ENCODE measurements around the gene SLC25A39.
"Not testable (repeated sequence)": the region's sequence is repeated elsewhere in the genome, so short reads cannot be mapped to it uniquely, and the experiment has no call there.

SLC25A39 gene, protein sequence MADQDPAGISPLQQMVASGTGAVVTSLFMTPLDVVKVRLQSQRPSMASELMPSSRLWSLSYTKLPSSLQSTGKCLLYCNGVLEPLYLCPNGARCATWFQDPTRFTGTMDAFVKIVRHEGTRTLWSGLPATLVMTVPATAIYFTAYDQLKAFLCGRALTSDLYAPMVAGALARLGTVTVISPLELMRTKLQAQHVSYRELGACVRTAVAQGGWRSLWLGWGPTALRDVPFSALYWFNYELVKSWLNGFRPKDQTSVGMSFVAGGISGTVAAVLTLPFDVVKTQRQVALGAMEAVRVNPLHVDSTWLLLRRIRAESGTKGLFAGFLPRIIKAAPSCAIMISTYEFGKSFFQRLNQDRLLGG

DNA sequence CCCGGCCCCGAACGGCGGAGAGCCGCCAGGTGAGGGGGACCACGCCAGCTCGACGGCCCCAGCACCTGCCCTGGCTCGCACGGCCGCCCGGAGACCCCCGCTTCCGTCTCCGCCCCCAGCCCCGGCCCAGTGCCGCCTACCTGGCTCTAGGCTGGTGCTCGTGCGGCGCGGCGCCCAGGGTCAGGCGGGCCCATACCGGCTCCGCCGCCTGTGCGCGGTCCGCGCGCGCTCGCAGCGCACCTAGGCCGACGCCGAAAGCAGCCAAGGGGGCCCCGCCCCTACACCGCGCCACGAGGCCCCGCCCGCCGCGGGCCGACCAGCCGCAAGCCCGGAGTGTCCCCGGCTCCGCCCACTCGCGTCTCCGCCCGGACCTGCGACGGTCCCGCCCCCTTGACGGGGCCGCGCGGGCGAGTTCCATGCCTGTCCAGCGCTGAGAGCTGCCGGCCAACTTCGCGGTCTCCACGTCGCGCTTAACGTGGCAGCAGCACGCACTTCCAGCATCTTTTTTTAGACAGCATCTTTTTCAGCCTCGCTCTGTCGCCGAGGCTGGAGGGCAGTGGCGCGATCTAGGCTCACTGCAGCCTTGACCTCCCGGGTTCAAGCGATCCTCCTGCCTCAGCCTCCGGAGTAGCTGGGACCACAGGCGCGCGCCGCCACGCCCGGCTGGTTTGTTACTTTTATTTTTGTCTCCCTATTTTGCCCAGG is at the start of gene SLC25A39:
SLC25A39 (minus strand) TSS at position 253 of the 705 bp plus-strand sequence. CDS start 1,261 bp downstream, outside the sequence.
- DNase-seq (ENCODE audit: low read depth, low spot score), result peak; percentile 98

DNA sequence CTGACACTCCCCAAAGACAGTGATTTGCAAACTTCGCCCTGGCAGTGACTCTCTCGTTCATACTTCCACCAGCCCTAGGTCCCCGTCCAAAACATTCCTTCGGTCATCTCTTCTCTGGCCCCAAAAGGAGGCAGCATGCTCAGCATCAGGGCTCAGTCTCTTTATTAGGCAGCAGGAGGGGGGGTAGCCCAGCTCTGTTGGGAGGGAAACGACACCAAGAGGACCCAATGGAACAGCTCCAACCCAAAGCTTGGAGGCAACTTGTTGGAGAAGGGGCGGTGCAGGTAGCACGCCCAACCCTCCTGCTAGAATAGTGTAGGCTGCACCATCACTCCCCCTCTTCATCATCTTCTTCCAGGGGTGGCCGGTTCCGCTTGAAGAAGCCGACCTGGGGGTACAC is 47.4 kb upstream of the SLC25A39 start:
- DNase-seq (ENCODE audit: low read depth, low spot score), result no peak

DNA sequence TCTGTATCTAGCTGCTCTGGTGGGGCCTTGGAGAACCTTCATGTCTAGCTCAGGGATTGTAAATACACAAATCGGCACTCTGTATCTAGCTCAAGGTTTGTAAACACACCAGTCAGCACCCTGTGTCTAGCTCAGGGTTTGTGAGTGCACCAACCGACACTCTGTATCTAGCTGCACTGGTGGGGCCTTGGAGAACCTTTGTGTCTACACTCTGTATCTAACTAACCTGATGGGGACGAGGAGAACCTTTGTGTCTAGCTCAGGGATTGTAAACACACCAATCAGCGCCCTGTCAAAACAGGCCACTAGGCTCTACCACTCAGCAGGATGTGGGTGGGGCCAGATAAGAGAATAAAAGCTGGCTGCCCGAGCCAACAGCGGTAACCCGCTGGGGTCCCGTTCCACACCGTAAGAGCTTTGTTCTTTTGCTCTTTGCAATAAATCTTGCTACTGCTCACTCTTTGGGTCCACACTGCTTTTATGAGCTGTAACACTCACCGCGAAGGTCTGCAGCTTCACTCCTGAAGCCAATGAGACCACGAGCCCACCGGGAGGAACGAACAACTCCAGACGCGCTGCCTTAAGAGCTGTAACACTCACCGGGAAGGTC is 44.9 kb upstream of the SLC25A39 start:
- not testable (repeated sequence) for DNase-seq (ENCODE audit: low read depth, low spot score)

DNA sequence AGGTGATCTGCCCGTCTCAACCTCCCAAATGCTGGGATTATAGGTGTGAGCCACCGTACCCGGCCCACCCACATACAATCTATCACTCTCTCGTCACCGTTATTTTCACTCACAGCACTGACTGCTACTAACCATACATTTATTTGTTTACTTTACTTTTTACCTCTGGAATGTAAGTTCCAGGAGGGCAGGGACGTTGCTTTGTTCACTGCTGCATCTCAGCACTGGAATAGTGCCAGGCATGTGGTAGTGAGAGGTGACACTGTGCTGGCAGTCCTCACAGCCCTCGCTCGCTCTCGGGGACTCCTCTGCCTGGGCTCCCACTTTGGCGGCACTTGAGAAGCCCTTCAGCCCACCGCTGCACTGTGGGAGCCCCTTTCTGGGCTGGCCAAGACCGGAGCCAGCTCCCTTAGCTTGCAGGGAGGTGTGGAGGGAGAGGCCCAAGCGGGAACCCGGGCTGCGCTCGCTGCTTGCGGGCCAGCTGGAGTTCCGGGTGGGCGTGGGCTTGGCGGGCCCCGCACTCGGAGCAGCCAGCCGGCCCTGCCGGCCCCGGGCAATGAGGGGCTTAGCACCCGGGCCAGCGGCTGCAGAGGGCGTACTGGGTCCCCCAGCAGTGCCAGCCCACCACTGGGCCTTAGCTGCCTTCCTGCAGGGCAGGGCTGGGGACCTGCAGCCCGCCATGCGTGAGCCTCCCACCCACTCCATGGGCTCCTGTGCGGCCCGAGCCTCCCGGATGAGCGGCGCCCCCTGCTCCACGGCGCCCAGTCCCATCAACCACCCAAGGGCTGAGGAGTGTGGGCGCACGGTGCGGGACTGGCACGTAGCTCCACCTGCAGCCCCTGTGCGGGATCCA is 44.0 kb upstream of the SLC25A39 start:
- DNase-seq (ENCODE audit: low read depth, low spot score), result not testable (repeated sequence)

DNA sequence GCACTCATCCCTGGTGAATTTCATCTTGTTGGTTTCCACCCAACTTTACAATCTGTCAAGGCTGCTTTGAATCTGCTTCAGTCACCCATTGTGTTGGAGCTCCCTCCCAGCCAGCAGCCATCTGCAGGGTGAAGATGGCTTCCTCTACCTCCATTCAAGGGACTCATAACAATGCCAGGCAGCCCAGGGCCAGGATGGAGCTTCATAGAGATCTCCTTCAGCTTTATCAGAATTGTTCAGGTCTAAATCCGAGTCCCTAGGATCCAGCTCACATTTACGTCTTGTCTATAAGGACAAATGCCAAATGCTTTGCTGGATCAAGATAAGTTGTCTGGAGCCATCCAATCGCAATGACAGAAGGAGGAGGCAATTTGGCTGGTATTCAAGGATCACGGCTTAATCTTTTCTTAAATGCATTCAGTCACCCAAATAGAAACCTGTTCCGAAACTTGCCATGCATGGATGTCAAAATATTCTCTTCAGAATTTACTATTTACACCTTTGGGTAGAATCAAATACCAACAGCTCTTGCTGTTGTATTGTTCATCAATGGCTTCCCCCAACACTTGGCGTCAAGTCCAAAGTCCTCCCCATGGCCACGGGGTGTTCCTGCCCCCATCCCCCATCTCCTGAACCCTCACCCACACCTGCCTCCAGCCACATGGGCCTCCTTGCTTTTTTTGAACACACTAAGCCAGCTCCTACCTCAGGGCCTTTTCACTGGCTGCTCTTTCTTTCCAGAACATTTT is 42.8 kb upstream of the SLC25A39 start:
- no peak for DNase-seq (ENCODE audit: low read depth, low spot score)

DNA sequence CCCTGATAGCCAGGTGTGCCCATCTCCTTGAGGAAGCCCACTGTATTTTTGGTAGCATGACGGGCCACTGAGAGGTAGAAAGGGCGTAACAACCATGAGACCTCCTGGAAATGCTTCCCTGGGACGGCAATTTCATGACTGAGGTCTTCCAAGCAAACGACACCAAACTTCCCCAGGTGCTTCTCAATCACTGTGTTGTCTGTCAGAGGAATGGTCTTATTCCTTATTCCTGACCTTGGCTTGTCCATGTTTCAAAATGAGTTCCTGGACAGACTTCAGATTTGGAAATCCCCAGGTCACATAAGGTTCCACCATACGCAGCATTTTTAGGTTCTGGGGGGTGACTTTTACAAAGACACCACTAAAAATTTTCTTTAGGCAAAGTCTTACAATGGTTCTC is 40.4 kb upstream of the SLC25A39 start:
- not testable (repeated sequence) for DNase-seq (ENCODE audit: low read depth, low spot score)

DNA sequence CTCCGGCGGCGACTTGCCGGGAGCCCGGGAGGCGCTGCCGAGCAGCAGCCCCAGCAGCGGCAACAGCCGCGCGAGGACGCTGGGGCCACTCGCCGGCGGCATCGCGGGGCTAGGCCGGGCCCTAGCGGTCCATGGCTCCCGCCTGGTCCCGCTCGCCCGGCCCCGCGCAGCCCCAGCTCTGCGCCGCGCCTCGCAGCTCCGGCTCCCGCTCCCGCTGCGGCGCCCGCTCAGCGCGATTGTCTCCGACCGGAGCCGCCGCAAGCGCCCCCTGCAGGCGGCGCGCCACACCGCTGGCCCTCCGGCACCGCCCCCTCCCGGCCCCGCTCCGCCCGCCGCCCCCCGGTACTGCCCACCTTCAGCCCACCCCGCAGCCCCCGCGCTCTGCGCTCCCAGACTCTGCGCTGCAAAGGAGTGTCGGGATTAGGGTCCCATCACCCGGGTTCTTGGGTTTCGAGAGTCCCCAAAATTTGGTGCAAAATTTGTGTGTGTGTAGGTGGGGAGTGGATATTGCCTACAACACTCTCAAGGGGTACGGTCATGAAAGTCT is 39.1 kb upstream of the SLC25A39 start, which contains the start of gene FAM171A2:
FAM171A2 (minus strand) TSS at position 241 of the 547 bp plus-strand sequence; CDS start at position 102, 139 bp downstream.
- DNase-seq (ENCODE audit: low read depth, low spot score), result peak; percentile 88

DNA sequence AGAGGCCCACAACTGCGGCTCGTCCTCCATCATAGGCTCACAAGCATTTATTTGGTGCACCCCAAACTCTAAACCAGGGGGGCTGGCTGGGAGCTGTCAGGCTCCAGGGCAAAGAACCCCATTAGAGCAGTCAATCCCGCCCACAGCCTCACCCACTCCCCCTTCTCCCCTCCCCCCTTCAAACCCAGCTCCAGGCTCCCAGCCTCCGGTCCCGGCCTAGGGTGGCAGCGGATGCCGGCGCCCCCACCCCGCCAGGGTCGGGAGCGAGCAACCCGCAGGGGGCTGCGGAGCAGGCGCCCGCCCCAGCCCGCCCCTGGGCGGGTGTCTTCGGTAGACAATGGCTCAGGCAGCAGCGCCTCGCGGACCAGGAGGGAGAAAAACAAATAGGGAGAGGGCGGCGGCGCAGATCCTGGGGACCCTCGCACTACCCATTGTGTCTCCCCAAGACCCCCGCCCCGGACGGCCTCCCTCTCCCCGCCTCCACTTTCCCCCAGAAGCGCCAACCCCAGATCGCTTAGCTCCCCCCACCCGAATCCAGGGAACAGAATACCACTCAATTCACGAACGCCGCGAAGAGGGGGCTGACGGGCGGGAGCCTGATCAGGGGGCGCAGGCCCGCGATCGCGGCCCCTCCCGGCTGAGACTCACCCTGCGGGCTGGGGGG is 38.5 kb upstream of the SLC25A39 start:
- DNase-seq (ENCODE audit: low read depth, low spot score), result peak; percentile 41

DNA sequence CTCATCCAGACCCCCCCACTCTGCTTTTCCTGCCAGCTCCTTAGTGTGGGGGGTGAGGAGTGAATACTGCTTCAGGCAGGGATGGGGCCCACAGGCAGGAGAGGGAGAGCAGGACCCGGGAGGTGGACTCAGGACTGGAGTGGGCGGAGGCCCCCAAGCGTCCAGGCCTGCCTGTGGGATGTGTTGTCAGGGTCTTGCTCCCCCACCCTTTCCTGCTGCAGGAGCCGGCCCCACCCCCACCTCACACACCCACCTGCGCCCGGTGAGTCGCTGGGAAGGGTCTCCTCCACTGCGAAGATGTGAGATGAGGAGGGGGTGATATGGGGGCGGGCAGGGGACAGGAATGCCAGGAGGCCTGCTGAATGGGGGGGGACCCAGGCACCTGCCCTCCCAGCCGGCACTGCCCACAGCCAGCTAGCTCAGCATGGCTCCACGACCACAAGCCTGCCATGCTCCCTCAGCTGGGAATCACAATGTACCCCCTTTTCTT is 37.9 kb upstream of the SLC25A39 start:
- no peak for DNase-seq (ENCODE audit: low read depth, low spot score)

DNA sequence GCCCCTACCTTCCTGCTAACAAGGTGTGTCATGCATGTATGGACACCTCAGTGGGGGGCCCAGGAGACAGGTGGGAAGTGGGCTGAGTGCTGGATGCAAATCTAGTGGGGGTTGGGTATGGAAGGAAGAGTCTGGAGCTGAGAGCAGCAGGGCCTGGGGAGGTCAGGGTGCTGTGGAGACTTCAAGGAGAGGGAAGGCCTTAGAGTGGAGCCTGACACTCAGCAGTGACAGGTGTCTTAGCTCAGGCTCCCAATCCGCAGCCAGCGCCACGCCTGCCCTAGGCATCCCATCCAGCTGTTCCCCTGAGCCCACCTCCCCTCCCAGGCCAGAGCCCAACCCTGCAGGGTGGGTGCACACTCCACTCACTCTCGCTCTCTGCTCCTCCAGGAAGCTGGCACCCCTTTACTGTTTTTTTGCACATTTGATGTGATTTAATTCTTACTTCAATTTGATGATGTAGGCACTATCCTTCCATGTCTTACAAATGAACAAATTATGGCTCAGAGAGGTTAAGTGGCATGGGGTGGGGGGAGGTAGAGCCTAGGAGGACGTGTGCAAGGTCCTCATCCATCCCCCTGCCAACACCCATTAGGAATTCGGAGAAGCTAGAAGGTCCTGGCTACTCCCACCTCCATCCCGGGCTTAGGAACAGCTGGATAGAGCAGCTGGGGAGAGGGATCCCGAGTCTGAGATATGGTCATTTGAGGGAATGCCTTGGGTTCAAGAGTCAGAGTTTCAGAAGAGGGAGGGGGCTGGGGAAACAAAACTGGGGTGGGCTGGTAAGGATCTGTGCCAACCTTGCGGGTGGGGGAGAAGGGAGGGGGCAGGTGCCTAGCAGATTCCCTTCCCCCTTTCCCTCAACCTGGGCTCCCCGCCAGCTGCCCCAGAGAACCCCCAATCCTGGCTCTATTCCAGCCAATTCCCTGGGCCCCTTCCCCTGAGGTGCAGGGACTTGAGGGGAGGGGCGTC is 37.0 kb upstream of the SLC25A39 start:
- no peak for DNase-seq (ENCODE audit: low read depth, low spot score)

DNA sequence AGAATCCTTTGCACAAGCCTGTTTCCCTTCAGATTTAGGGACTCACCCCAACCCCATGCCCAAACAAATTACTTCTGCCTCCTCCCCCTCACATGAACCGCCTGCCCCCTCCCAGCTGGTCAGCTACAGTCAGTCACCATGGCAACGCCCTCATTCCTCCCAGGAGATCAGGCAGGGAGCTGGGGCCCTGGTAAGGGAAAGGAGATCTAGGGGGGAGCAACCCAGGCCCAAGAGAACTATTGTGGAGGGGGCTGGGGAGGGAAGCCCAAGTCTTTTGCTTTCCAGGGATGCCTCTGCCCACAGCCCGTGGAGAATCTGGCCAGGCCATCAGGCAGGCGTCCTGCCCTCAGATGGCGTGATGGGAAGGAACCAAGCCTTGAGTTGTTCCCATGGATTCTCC is 36.2 kb upstream of the SLC25A39 start:
- DNase-seq (ENCODE audit: low read depth, low spot score), result peak; percentile 62

DNA sequence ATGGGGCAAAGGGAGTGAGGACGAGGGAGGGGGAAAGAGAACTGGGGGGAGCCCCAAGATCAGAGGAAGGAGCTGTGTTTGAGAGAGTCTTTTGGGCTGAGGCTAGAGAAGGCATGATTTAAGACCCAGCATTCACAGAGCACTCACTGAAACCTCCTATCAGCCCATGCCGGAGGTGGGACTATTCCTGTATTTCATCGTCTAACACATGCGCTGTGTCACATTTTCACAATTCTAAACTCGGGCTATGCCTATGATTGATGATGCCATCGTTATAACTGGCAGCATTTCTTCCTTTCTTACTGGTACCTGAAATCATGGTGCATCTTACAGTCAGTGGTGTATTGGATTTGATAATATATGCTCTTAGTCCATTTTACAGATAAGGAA is 35.5 kb upstream of the SLC25A39 start:
- no peak for DNase-seq (ENCODE audit: low read depth, low spot score)

DNA sequence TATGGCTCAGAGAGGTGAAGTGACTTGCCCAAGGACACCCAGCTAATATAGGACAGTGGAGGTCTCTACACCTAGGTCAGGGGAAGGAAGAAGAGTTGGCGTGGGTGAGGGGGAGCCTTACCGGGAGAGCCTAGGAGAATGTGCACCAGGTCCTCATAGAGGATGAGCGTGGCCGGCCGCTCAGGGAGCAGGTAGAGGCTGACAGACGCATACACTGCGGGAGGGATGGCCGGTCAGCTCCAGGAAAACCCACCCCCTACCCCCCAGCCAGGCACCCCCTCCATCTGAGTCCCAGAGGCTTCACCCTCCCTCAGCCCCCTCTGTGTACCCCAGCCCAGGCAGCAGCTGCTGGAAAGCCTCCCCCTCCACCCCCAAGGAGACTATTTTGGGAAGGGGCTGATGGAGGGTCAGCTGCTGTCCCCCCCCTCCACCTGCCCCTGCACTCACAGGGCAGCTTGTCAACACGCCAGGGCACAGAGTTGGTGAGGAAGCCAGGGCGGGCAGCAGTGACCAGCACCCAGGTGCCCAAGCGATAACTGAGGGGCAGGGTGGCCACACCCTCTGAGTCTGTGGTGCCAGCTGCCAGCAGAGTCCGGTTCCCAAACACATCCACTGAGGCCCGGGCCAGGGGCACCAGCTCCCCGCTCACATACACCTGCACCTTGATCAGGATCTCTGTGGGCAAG is 35.0 kb upstream of the SLC25A39 start:
- DNase-seq (ENCODE audit: low read depth, low spot score), result no peak

DNA sequence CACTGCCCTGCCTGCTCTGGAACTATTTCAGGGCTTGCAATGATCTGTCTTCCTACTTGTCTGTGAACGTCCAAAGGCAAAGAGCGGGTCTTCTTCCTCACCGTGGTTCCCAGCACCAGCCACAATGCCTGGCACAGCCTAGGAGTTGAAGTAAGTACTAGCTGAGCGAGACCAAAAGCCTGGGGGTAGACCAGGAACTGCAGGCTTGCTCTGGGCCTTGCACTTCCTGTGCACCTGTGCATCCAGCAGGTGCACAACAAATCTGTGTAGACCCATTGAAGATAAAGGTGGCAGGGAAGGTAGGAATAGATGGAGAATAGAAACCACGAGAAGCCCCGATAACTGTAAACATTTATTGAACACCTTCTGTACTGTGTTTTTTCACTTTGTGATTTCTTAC is 34.4 kb upstream of the SLC25A39 start:
- DNase-seq (ENCODE audit: low read depth, low spot score), result no peak

DNA sequence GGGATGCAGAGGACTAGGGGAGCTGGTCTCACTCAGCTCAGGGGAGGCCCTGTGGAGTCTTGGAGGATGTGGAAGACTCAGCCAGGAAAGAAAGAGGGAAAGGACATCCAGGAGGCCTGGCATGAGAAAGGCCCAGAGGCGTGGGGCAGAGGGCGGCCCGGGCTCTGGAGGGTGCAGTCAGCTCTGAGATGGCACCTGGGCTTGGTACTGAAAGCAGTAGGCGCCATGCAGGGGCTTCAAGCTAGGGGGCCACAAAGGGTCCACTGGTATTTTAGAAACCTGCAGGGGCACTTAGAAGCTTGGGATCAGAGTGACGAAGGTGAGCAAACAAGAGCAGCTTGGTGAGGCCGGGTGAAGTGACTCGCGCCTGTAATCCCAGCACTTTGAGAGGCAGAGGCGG is 33.4 kb upstream of the SLC25A39 start:
- DNase-seq (ENCODE audit: low read depth, low spot score), result no peak

DNA sequence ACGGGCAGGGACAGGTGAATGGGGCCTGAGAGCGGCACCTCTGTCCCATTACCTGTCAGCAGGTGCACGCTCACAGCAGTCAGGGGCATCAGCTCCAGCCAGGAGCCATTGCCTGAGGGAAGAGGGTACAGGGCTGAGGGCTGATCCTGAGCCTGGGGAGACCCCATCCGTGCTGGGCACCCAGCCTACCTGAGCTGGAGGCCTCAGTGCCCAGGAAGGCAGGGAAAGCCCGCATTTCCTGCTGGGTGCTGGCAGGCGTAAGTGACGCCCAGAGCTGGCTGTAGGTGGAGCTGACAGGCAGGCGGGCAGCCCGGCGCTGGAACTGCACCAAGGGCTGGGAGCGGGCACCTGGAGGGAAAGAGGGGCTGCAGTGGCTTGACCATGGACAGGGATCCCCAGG is 31.6 kb upstream of the SLC25A39 start:
- no peak for DNase-seq (ENCODE audit: low read depth, low spot score)

DNA sequence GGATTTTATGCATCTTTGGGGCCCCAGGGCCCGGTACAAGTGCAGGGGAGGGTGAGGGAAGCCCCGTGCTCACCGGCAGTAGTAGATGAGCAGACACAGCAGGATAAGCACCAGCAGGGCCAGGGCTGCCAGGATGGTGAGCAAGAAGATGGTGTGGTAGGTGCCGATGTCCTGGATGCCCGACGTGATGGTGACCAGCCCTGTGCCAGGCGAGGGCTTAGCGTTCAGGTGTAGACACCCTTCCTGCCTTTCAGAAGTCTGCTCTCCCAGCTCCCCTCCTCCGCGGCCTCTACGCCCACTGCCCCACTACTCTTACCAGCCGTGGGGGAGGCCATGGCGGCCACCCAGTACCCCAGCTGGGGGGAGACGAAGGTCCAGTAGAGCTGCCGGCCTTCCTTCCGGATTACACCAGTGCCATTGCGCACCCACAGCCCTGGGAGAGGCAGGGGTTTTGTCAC is 31.0 kb upstream of the SLC25A39 start:
- no peak for DNase-seq (ENCODE audit: low read depth, low spot score)

All from astrocyte of the hippocampus (primary cell).